GM19452 (cell line): ENCODE data around the gene MTA1.

ENCODE experiments used
- ATAC-seq: cut with Tn5 transposase; IDR thresholded peaks from one replicate; pipeline ENCODE4 v1.9.1; 2021; ENCODE audit not compliant: unreplicated experiment

MTA1 gene

GRCh38 chr14:105419195-105420091, at the start of gene MTA1:
MTA1 (plus strand) TSS chr14:105419827; CDS start chr14:105420036, 209 bp downstream.
- no peak for ATAC-seq

DNA sequence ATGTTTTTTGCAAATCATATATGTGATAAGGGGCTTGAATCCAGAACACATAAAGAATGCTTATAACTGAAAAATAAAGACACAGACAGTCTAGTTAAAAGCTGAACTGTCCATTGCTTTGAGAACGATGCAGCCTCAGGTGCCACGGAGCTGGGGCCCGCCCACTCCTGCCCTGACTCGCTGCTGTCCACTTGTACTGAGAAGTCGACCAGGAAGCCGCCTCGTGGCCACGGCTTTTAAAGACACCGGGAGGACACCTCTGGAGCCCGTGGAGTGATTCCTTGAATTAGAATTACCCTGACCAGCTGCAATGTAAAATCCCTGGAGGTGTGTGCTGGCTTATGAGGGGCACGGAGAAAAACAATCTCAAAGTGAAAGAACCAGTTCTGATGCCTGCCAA, 45.2 kb upstream of the MTA1 start:
- no peak for ATAC-seq

GRCh38 chr14:105375635-105376057, 44.0 kb upstream of the MTA1 start:
- no peak for ATAC-seq

DNA sequence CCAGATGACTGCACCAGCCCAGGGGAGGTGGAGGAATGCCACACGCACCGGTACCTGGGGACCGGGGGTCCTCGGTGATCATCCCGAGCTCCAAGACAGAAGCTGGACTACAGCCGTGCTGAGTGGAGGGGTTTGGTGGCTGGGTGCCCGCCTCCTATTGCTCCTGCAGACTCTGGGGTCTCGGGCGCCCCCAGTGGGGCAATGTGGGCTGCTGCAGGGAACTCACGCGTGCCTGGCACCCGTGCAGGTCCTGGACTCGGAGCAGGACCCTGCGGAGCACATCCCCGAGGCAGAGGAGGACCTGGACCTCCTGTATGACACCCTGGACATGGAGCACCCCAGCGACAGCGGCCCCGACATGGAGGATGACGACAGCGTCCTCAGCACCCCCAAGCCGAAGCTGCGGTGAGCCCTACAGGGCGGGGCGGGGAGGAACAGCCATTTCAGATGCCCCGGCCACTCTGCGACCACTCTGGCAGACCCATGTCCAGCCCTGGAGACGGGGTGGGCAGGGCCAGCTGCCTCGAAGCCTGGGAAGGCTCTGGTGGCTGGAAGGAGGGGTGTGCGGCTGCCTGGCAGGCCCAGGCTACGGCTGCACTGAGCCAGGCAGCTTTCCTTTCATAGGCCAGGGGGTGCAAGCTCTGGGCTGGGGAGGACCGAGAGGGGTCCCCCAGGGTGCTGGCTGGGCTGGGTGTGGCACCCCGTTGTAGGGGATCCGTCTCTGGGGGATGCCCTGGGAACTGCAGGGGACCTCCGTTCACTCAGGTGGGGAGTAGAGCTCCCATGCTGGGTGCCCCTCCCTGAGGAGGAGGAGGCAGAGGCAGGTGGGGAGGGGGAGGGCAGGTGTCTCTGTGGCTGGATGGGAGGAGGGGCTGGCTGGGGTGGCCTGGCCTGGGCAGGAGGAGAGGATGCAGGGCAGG, 42.8 kb upstream of the MTA1 start:
- no peak for ATAC-seq

DNA sequence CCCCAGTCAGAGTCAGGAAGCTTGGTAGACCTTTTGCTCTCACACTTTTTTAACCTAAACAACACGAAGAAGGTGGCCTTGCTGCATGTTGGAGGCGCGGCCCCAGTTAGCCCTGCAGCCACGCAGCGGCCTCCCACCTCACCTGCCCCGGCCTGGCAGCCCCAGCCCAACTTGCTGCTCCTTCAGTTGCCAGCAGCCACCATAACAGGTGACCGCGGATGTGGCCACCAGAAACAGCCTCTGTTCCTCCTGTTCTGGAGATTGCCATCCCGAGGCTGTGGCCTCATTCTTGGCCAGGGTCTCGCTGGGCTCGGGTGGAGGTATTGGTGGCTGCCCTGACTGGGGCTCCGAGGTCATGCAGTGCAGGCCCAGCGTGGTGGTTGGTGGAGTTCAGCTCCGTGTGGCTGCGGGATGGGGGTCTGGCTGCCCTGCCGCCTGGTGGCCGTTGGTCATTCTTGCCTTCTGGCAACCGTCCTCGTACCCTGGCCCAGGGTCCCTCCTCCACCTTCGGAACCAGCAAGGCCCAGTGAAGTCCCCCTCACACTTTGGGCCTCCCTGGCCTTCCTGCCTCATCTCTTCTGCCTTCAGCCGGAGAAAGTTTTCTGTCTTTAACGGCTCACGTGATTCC, 42.0 kb upstream of the MTA1 start:
- no peak for ATAC-seq

GRCh38 chr14:105378199-105378598, 41.4 kb upstream of the MTA1 start:
- ATAC-seq: no peak

GRCh38 chr14:105378873-105379685, 40.5 kb upstream of the MTA1 start:
- no peak for ATAC-seq

DNA sequence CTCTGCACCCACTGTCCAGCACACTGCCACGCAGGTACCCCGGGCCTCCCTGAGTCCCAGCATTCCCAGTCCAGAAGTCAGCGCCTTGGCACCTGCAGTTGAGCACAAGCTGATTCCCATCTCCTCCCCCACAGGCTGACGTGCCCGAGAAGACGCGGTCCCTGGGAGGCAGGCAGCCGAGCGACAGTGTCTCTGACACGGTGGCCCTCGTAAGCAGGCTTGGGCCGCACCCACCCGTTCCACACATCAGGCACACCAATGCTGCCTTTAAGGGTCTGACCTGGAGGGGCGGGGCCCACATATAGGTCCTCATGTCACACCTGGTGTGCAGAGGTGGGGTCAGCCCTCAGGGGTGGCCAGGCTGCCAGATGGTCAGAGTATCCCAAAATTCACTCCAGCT, 39.7 kb upstream of the MTA1 start:
- no peak for ATAC-seq

DNA sequence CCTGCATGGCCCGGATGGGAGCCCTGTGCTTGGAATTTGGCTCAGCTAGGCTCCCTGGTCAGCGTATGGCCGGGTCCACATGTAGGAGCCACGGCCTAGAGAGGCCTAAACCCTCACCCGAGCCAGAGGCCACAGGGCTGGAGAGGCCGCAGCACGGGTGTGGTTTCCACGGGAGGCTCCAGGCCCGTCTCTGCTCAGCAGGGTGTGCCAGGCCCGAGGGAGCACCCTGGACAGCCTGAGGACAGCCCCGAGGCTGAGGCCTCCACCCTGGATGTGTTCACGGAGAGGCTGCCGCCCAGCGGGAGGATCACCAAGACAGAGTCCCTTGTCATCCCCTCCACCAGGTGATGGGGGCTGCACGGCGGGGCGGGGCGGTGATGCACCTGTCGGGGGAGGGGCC, 38.9 kb upstream of the MTA1 start:
- ATAC-seq: no peak

DNA sequence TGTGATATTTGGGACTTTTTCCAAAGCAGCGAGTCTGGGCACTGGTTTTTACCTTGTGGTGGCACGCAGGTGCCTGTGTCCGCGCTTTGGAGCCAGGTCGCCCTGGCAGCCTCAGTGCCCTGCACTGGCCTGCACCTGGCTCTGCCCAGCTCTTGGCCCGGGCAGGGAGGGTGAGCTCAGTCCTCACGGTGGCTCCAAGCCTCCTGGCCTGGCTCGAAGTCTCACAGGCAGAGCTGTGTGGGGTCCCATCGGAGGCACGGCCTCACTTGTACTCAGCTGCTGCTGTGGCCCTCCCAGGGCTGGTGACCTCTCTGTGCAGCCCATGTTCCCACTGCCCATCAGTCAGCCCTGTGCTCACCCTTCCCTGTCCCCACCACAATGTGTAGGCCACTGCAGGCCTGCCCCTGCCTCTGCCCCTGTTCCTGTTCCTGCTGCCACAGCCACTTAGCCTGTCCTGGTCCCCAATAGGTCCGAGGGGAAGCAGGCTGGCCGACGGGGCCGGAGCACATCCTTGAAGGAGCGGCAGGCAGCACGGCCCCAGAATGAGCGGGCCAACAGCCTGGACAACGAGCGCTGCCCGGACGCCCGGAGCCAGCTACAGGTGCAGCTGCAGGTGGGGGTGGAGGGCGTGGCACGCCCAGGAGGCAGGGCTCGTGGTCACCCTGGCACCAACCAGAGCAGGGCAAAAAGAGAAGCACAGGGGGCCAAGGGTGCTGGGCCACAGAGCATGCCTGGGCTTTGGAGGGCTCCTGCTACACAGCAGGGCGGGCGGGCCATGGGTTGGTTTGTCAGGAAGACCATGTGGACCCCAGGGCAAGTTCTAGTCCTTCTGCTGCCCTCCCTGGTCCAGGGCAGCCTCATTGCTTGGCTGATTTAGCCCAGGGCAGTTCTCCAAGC, 37.9 kb upstream of the MTA1 start:
- no peak for ATAC-seq

GRCh38 chr14:105382343-105383082, 37.1 kb upstream of the MTA1 start:
- no peak for ATAC-seq

DNA sequence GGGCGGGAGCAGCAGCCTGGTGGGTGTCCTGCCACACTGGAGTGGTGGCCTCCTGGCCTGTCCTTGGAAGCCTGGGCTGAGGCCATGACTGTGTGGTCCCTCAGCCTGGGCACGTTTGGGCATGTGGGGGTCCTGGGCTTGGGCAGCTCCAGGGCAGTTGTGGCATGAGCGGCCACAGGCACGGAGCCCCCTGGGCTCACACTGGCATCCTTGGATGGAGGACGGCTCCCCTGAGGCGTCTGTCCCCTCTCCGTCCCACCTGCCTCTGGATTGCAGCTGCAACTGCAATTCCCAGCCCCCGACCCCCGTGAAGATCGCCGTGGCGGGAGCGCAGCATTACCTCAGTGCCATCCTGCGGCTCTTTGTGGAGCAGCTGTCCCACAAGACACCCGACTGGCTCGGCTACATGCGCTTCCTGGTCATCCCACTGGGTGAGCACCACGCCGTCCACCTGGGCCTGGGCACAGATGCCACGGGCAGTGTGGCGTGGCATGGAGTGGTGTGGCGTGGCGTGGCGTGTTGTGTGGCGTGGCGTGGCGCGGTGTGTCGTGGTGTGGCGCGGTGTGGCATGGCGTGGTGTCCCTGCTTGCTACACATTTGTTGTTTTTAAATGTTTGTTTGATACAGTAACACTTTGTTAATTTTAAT, 36.4 kb upstream of the MTA1 start:
- no peak for ATAC-seq

DNA sequence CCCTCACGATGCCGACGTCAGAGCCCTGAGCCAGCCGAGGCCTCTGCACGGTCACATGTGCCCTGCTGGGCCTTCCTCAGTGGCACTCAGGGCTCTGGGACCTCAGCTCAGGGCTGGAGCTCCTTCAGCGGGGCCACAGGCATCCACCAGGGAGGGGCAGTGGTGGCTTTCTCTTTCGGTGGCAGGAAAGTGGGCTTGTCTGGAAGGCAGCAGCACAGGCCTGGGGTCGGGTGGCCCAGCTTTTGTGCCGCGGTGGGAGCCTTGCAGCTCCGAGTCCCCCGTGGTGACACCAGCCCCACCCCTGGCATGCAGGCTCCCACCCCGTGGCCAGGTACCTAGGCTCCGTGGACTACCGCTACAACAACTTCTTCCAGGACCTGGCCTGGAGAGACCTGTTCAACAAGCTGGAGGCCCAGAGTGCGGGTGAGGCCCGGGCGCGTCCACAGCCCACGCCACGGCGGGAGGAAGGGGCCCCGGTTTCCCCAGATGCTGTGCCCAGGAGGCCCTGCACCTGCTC, 35.5 kb upstream of the MTA1 start:
- ATAC-seq: no peak

- no peak for ATAC-seq
These were observed 34.9 kb upstream of the MTA1 start for GRCh38 chr14:105384605-105385321.

- no peak for ATAC-seq
These were observed 34.3 kb upstream of the MTA1 start for GRCh38 chr14:105385322-105385637.

- no peak for ATAC-seq
These were observed 33.8 kb upstream of the MTA1 start for GRCh38 chr14:105385698-105386365.
